Keratinocyte (primary cell): ENCODE measurements around the gene ANAPC2. TPM values are rescaled to one million over a fixed set of nuclear protein-coding genes. Genes with fewer than 3 reads are reported as not detected.

Experiments
- DNase-seq: peaks from one replicate; pipeline ENCODE4 v3.0.0-alpha.2; 2011; ENCODE audit warnings: low read depth, missing footprints, low spot score
- FAIRE-seq: peaks from 2 replicates; lab custom pipeline; 2011; peaks lifted over from hg19 to GRCh38; lab: Jason Lieb, UNC
- H2AFZ ChIP-seq: 2 replicates; pipeline ENCODE4 v1.6.0; 2012; ENCODE audit warnings: low read length, control low read depth, inconsistent platforms; ENCODE audit not compliant: control insufficient read depth
- H3K27ac ChIP-seq: 2 replicates; pipeline ENCODE4 v1.5.1; 2011; ENCODE audit warnings: low read length; ENCODE audit not compliant: control insufficient read depth, insufficient read depth
- H3K27me3 ChIP-seq: 3 replicates; pipeline ENCODE4 v1.6.0; 2011; ENCODE audit warnings: low read length; ENCODE audit not compliant: control insufficient read depth, insufficient read depth; ENCODE audit errors: extremely low read depth
- H3K36me3 ChIP-seq, 2 experiments: 2 replicates in 1 of 2; 3 replicates in 1 of 2; pipeline ENCODE4 v1.5.1; 2011; ENCODE audit warnings: low read length in 2 of 2, mild to moderate bottlenecking in 1 of 2; ENCODE audit not compliant: control insufficient read depth in 2 of 2, insufficient read depth in 2 of 2; ENCODE audit errors: extremely low read depth in 1 of 2
- H3K4me1 ChIP-seq: 3 replicates; pipeline ENCODE4 v1.5.1; 2011; ENCODE audit warnings: low read length; ENCODE audit not compliant: control insufficient read depth, insufficient read depth; ENCODE audit errors: extremely low read depth
- H3K4me2 ChIP-seq: 3 replicates; pipeline ENCODE4 v1.6.0; 2011; ENCODE audit warnings: low read depth, low read length; ENCODE audit not compliant: control insufficient read depth, insufficient read depth; ENCODE audit errors: extremely low read depth
- H3K4me3 ChIP-seq, 3 experiments: fragments of 200-600 bp in 1 of 3; sonication (generic) in 1 of 3; 2 replicates in 2 of 3; 3 replicates in 1 of 3; pipeline ENCODE4 v1.5.1; 2011 to 2016; ENCODE audit warnings: low read length in 3 of 3, mild to moderate bottlenecking in 3 of 3, control low read depth in 2 of 3, inconsistent platforms in 1 of 3, low read depth in 1 of 3, mixed read lengths in 1 of 3, mixed run types in 1 of 3, moderate library complexity in 1 of 3; ENCODE audit not compliant: control insufficient read depth in 2 of 3, insufficient read depth in 2 of 3; ENCODE audit errors: extremely low read depth in 1 of 3
- H3K79me2 ChIP-seq: 2 replicates; pipeline ENCODE4 v1.6.0; 2012; ENCODE audit warnings: low read length; ENCODE audit not compliant: control insufficient read depth, insufficient read depth
- H3K9ac ChIP-seq: 3 replicates; pipeline ENCODE4 v1.6.0; 2011; ENCODE audit warnings: low read length; ENCODE audit not compliant: control insufficient read depth, insufficient read depth; ENCODE audit errors: extremely low read depth
- H3K9me1 ChIP-seq: 3 replicates; pipeline ENCODE4 v1.6.0; 2011; ENCODE audit warnings: low read length; ENCODE audit not compliant: control insufficient read depth, insufficient read depth; ENCODE audit errors: extremely low read depth
- H3K9me3 ChIP-seq: 2 replicates; pipeline ENCODE4 v1.5.1; 2012; ENCODE audit warnings: low read depth, low read length; ENCODE audit not compliant: control insufficient read depth
- H4K20me1 ChIP-seq: 3 replicates; pipeline ENCODE4 v1.6.0; 2011; ENCODE audit warnings: low read length; ENCODE audit not compliant: control insufficient read depth, insufficient read depth; ENCODE audit errors: extremely low read depth
- CTCF ChIP-seq, 3 experiments: IDR thresholded peaks in 1 of 3; conservative IDR thresholded peaks in 1 of 3; optimal IDR thresholded peaks in 1 of 3; 2 replicates in 2 of 3; 3 replicates in 1 of 3; pipeline versions ENCODE3 to v1.5.1; 2011; ENCODE audit warnings: low read length in 3 of 3, mild to moderate bottlenecking in 3 of 3, moderate library complexity in 2 of 3, control low read depth in 1 of 3, inconsistent platforms in 1 of 3; ENCODE audit not compliant: insufficient read depth in 2 of 3; ENCODE audit errors: extremely low read depth in 1 of 3
- EZH2 ChIP-seq: IDR thresholded peaks from one replicate; pipeline ENCODE4 v1.6.1; 2012; ENCODE audit warnings: inconsistent platforms, mild to moderate bottlenecking, low read length, moderate library complexity
- dilution Hi-C: fragments of 300-500 bp; cut with MboI; formaldehyde crosslinking; loops from one replicate; pipeline ENCODE4 v1.7.0; 2020; ENCODE audit warnings: low sequenced_read_pairs; ENCODE audit not compliant: extremely low pct_ligation_motif_present
- polyA plus RNA-seq, 5 experiments: library from polyadenylated mRNA; depleted of rRNA in 3 of 5; stranded (reverse) in 3 of 5; stranded (forward) in 1 of 5; unstranded in 1 of 5; fragments of >200 nt; gene quantifications; 1 replicate in 1 of 5; 2 replicates in 3 of 5; 3 replicates in 1 of 5; pipeline versions ENCODE4 v1.2.1 to v1.2.3, GENCODE V29; 2011 to 2012; ENCODE audit warnings: missing spikeins in 2 of 5, low read depth in 1 of 5, low replicate concordance in 1 of 5

ANAPC2 gene
- polyA plus RNA-seq, 1 donor (not counting 4 experiments of a cell fraction or from before 2014, with no cell fraction given): 11.9 TPM

- no peaks in the 10 kb centered on the region for H3K9me1 ChIP-seq
- no peak overlapping the region for H2AFZ ChIP-seq
- no peak overlapping the region for H3K4me2 ChIP-seq
- no peaks in the 10 kb centered on the region for H3K4me1 ChIP-seq
- peaks cover 0 to 6% of the 10 kb centered on the region in 2 experiments for H3K36me3 ChIP-seq
- dilution Hi-C loops: no loop called here
- H3K27me3 ChIP-seq: peaks cover 12% of the 10 kb centered on the region
- H4K20me1 ChIP-seq: no peaks in the 10 kb centered on the region
- H3K27ac ChIP-seq: no peak overlapping the region
- DNase-seq (no peak), FAIRE-seq (no peak)
- peaks cover 6% of the 10 kb centered on the region for H3K79me2 ChIP-seq
- H3K9me3 ChIP-seq: no peaks in the 10 kb centered on the region
- TF ChIP-seq EZH2 (no peak), CTCF (optimal IDR thresholded peaks at IDR 0.05 in 1 of 3, IDR thresholded peaks at IDR 0.05 in 1 of 3, conservative IDR thresholded peaks at IDR 0.05 in 1 of 3; ENCODE audit: extremely low read depth in 1 of 3, insufficient read depth in 2 of 3, low read length in 3 of 3) (no peak)
- no peak overlapping the region for H3K4me3 ChIP-seq
- no peak overlapping the region for H3K9ac ChIP-seq
Measured at GRCh38 chr9:137234758-137235423, 46.5 kb upstream of the ANAPC2 start.

- Histone ChIP-seq H3K4me3 (no peak overlapping the region), H3K27ac (no peak overlapping the region), H3K4me1 (no peaks in the 10 kb centered on the region), H2AFZ (no peak overlapping the region), H3K4me2 (no peak overlapping the region), H3K36me3 (peaks cover 0 to 6% of the 10 kb centered on the region in 2 experiments), H3K9me3 (no peaks in the 10 kb centered on the region), H3K79me2 (peaks cover 4% of the 10 kb centered on the region), H4K20me1 (no peaks in the 10 kb centered on the region), H3K27me3 (peaks cover 13% of the 10 kb centered on the region), H3K9me1 (no peaks in the 10 kb centered on the region), H3K9ac (no peak overlapping the region)
- dilution Hi-C loops: no loop called here
- FAIRE-seq (no peak), DNase-seq (no peak)
- TF ChIP-seq CTCF (optimal IDR thresholded peaks at IDR 0.05 in 1 of 3, IDR thresholded peaks at IDR 0.05 in 1 of 3, conservative IDR thresholded peaks at IDR 0.05 in 1 of 3; ENCODE audit: extremely low read depth in 1 of 3, insufficient read depth in 2 of 3, low read length in 3 of 3): no peak
- TF ChIP-seq EZH2: no peak
Measured at GRCh38 chr9:137234055-137234697, 45.8 kb upstream of the ANAPC2 start.
